ENCODE measurements around the gene TM9SF1.
A peak's percentile ranks its signal among the peaks of the same experiment; 100 is the strongest.

DNA sequence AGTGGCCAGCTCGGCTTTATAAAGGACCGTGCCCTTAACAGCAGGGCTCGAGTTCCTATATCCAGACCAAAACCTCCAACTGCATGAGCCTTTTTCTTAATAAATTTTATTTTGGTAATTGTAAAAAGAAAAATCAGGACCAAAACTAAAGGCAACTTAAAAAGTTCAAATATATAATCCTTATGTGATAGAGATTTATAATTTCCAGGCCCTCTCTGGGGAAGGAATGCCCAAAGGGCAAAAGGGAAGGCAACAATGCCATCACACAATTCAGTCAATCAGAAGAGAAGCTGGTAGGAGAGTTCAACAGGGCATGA lies 6.2 kb downstream of the TM9SF1 start:
- TF ChIP-seq RFX3 (CRISPR knock-in tag; IDR thresholded peaks at IDR 0.05): no peak
- TF ChIP-seq, protein P1, sequence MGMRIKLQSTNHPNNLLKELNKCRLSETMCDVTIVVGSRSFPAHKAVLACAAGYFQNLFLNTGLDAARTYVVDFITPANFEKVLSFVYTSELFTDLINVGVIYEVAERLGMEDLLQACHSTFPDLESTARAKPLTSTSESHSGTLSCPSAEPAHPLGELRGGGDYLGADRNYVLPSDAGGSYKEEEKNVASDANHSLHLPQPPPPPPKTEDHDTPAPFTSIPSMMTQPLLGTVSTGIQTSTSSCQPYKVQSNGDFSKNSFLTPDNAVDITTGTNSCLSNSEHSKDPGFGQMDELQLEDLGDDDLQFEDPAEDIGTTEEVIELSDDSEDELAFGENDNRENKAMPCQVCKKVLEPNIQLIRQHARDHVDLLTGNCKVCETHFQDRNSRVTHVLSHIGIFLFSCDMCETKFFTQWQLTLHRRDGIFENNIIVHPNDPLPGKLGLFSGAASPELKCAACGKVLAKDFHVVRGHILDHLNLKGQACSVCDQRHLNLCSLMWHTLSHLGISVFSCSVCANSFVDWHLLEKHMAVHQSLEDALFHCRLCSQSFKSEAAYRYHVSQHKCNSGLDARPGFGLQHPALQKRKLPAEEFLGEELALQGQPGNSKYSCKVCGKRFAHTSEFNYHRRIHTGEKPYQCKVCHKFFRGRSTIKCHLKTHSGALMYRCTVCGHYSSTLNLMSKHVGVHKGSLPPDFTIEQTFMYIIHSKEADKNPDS (CRISPR knock-in tag; IDR thresholded peaks at IDR 0.05): no peak
- TF ChIP-seq, protein P2, sequence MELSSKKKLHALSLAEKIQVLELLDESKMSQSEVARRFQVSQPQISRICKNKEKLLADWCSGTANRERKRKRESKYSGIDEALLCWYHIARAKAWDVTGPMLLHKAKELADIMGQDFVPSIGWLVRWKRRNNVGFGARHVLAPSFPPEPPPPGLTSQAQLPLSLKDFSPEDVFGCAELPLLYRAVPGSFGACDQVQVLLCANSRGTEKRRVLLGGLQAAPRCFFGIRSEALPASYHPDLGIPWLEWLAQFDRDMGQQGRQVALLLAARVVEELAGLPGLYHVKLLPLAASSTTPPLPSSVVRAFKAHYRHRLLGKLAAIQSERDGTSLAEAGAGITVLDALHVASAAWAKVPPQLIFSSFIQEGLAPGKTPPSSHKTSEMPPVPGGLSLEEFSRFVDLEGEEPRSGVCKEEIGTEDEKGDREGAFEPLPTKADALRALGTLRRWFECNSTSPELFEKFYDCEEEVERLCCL (CRISPR knock-in tag; IDR thresholded peaks at IDR 0.05; ENCODE audit: borderline replicate concordance): no peak
- TF ChIP-seq ZNF251 (CRISPR knock-in tag; IDR thresholded peaks at IDR 0.05): no peak
- TF ChIP-seq KDM5A (IDR thresholded peaks at IDR 0.05; ENCODE audit: borderline replicate concordance, low read length): peak; percentile 85
- no peak for TF ChIP-seq KLF12 (CRISPR knock-in tag; IDR thresholded peaks at IDR 0.05; ENCODE audit: borderline replicate concordance)
- TF ChIP-seq, protein P3, sequence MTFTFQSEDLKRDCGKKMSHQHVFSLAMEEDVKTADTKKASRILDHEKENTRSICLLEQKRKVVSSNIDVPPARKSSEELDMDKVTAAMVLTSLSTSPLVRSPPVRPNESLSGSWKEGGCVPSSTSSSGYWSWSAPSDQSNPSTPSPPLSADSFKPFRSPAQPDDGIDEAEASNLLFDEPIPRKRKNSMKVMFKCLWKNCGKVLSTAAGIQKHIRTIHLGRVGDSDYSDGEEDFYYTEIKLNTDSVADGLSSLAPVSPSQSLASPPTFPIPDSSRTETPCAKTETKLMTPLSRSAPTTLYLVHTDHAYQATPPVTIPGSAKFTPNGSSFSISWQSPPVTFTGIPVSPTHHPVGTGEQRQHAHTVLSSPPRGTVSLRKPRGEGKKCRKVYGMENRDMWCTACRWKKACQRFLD (CRISPR knock-in tag; IDR thresholded peaks at IDR 0.05; ENCODE audit: borderline replicate concordance): no peak
- TF ChIP-seq, protein P4, sequence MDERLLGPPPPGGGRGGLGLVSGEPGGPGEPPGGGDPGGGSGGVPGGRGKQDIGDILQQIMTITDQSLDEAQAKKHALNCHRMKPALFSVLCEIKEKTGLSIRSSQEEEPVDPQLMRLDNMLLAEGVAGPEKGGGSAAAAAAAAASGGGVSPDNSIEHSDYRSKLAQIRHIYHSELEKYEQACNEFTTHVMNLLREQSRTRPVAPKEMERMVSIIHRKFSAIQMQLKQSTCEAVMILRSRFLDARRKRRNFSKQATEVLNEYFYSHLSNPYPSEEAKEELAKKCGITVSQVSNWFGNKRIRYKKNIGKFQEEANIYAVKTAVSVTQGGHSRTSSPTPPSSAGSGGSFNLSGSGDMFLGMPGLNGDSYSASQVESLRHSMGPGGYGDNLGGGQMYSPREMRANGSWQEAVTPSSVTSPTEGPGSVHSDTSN (CRISPR knock-in tag; IDR thresholded peaks at IDR 0.05): no peak
- TF ChIP-seq, protein P5, sequence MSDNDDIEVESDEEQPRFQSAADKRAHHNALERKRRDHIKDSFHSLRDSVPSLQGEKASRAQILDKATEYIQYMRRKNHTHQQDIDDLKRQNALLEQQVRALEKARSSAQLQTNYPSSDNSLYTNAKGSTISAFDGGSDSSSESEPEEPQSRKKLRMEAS (IDR thresholded peaks at IDR 0.05): no peak
- no peak for TF ChIP-seq MAZ (IDR thresholded peaks at IDR 0.05; ENCODE audit: borderline replicate concordance, low read depth, low read length)
- no peak for TF ChIP-seq MAZ (CRISPR knock-in tag; IDR thresholded peaks at IDR 0.05; ENCODE audit: low read depth)
- TF ChIP-seq FOXP1 (IDR thresholded peaks at IDR 0.05): no peak
- no peak for TF ChIP-seq FOXP1 (CRISPR knock-in tag; IDR thresholded peaks at IDR 0.05)
- TF ChIP-seq ZC3H4 (CRISPR knock-in tag; IDR thresholded peaks at IDR 0.05; ENCODE audit: borderline replicate concordance): no peak
